ENCODE data around the gene STIP1.

GRCh38 chr11:64185175-64185692 is 737 bp upstream of the STIP1 start:
- TF ChIP-seq CTCF (IDR thresholded peaks at IDR 0.05) (peak in 6 of 7 experiments; percentile 13 to 67 (median 62)), POLR2A (IDR thresholded peaks at IDR 0.05) (peak; percentile 97 to 98 (median 98))
